UCSD-AML1 (cell line): ENCODE results near the gene PPM1K.

Experiments used
- DNase-seq: peaks from one replicate; lab custom pipeline; 2025; ENCODE audit not compliant: unreplicated experiment; lab: John Stamatoyannopoulos, UW

Gene PPM1K

GRCh38 chr4:88277711-88278225 lies 6.6 kb downstream of the PPM1K start:
- DNase-seq, result no peak

GRCh38 chr4:88276952-88277710 lies 7.2 kb downstream of the PPM1K start:
- DNase-seq, result no peak

- DNase-seq, result no peak
These were observed 8.3 kb downstream of the PPM1K start for GRCh38 chr4:88275949-88276515.

- DNase-seq, result peak; percentile 10
These were observed 8.8 kb downstream of the PPM1K start for GRCh38 chr4:88275516-88275915.

GRCh38 chr4:88268913-88269312 lies 15.4 kb downstream of the PPM1K start:
- DNase-seq, result no peak

- no peak for DNase-seq
These were observed 20.0 kb downstream of the PPM1K start for GRCh38 chr4:88264336-88264735.

- no peak for DNase-seq
These were observed 26.6 kb downstream of the PPM1K start for GRCh38 chr4:88257726-88258125.

- no peak for DNase-seq
These were observed 29.2 kb downstream of the PPM1K start for GRCh38 chr4:88255111-88255510.

GRCh38 chr4:88251924-88252323 lies 32.4 kb downstream of the PPM1K start:
- no peak for DNase-seq

- DNase-seq, result no peak
These were observed 37.2 kb downstream of the PPM1K start for GRCh38 chr4:88247148-88247547.

GRCh38 chr4:88246600-88246999 lies 37.8 kb downstream of the PPM1K start:
- DNase-seq, result no peak

- DNase-seq, result no peak
These were observed 39.4 kb downstream of the PPM1K start for GRCh38 chr4:88244816-88245579.

GRCh38 chr4:88244056-88244455 lies 40.3 kb downstream of the PPM1K start:
- DNase-seq, result no peak

GRCh38 chr4:88242144-88242543 lies 42.2 kb downstream of the PPM1K start:
- DNase-seq, result no peak

GRCh38 chr4:88240297-88240714 lies 44.1 kb downstream of the PPM1K start:
- no peak for DNase-seq

- DNase-seq, result peak; percentile 13
These were observed 53.2 kb downstream of the PPM1K start for GRCh38 chr4:88230969-88231771.

- DNase-seq, result no peak
These were observed 53.9 kb downstream of the PPM1K start for GRCh38 chr4:88230461-88230891.

- no peak for DNase-seq
These were observed 56.6 kb downstream of the PPM1K start for GRCh38 chr4:88227734-88228133.

GRCh38 chr4:88226143-88226542 lies 58.2 kb downstream of the PPM1K start:
- no peak for DNase-seq

- no peak for DNase-seq
These were observed 58.9 kb downstream of the PPM1K start for GRCh38 chr4:88225232-88226105.
